Endothelial cell of umbilical vein (primary cell): Measurements from ENCODE around the gene SDK2.

Experiments used
- CTCF ChIP-seq, 2 donors: IDR thresholded peaks; 1 replicate in 1 of 2; 2 replicates in 1 of 2; pipeline ENCODE4 v1.5.1; 2011; ENCODE audit warnings: low read length in 2 of 2, mild to moderate bottlenecking in 2 of 2, moderate library complexity in 2 of 2, control low read depth in 1 of 2, inconsistent platforms in 1 of 2, low read depth in 1 of 2; ENCODE audit not compliant: insufficient read depth in 1 of 2; ENCODE audit errors: extremely low read depth in 1 of 2
- EZH2 ChIP-seq: IDR thresholded peaks from 2 replicates; pipeline ENCODE4 v1.6.1; 2012; ENCODE audit warnings: borderline replicate concordance, low read depth, mild to moderate bottlenecking, moderate library complexity, low read length, inconsistent platforms; ENCODE audit not compliant: severe bottlenecking
- FOS ChIP-seq: IDR thresholded peaks from 2 replicates; pipeline ENCODE4 v1.6.1; 2011; ENCODE audit warnings: mild to moderate bottlenecking, low read length, moderate library complexity, borderline replicate concordance; ENCODE audit not compliant: insufficient read depth
- MAX ChIP-seq: IDR thresholded peaks from 2 replicates; pipeline ENCODE4 v1.6.1; 2011; ENCODE audit not compliant: insufficient read depth, insufficient read length
- MYC ChIP-seq: IDR thresholded peaks from one replicate; pipeline ENCODE4 v1.6.1; 2011; ENCODE audit warnings: mild to moderate bottlenecking, low read depth, low read length
- POLR2A ChIP-seq: IDR thresholded peaks from 2 replicates; pipeline ENCODE4 v1.6.1; 2012; ENCODE audit warnings: low read depth, mild to moderate bottlenecking, control low read depth, low read length
- POLR2AphosphoS5 ChIP-seq: IDR thresholded peaks from 2 replicates; pipeline ENCODE4 v1.6.1; 2012; ENCODE audit warnings: low read depth, mild to moderate bottlenecking, control low read depth, low read length, moderate library complexity; ENCODE audit not compliant: insufficient read depth

GRCh38 chr17:73510981-73511718 is 133.1 kb downstream of the SDK2 start:
- TF ChIP-seq CTCF (IDR thresholded peaks at IDR 0.05; ENCODE audit: extremely low read depth in 1 of 2, insufficient read depth in 1 of 2, low read depth in 1 of 2, low read length in 2 of 2) (no peak), POLR2A (no peak), POLR2AphosphoS5 (no peak), EZH2 (no peak), MAX (no peak), MYC (no peak), FOS (no peak)
